Stimulated activated CD4-positive, alpha-beta T cell treated with anti-CD3 and anti-CD28 coated beads, Interleukin-12 subunit alpha, Interleukin-12 subunit beta, amount 100 ng/mL, for 48 hours (primary cell): ENCODE results near the gene NR6A1.
"Not testable (repeated sequence)": the region's sequence is repeated elsewhere in the genome, so short reads cannot be mapped to it uniquely, and the experiment has no call there.

Source experiments
- DNase-seq, 3 donors: peaks; one replicate each; pipeline ENCODE4 v3.0.0-alpha.2; 2020; ENCODE audit warnings: low read depth in 2 of 3, low spot score in 1 of 3

NR6A1 gene

GRCh38 chr9:124761710-124762109 lies 9.4 kb downstream of the NR6A1 start:
- DNase-seq, result no peak

GRCh38 chr9:124761196-124761595 lies 9.9 kb downstream of the NR6A1 start:
- DNase-seq, result no peak

- no peak for DNase-seq
These were observed 10.4 kb downstream of the NR6A1 start for GRCh38 chr9:124760719-124761118.

- no peak for DNase-seq
These were observed 11.8 kb downstream of the NR6A1 start for GRCh38 chr9:124759327-124759726.

GRCh38 chr9:124758691-124759090 lies 12.4 kb downstream of the NR6A1 start:
- DNase-seq, result no peak

GRCh38 chr9:124758061-124758460 lies 13.1 kb downstream of the NR6A1 start:
- DNase-seq, result no peak

GRCh38 chr9:124757616-124758015 lies 13.5 kb downstream of the NR6A1 start:
- no peak for DNase-seq

GRCh38 chr9:124756011-124756410 lies 15.1 kb downstream of the NR6A1 start:
- DNase-seq, result no peak

- DNase-seq, result no peak
These were observed 16.1 kb downstream of the NR6A1 start for GRCh38 chr9:124755061-124755460.

- no peak for DNase-seq
These were observed 16.8 kb downstream of the NR6A1 start for GRCh38 chr9:124754289-124754688.

- no peak for DNase-seq
These were observed 18.1 kb downstream of the NR6A1 start for GRCh38 chr9:124752967-124753366.

- no peak for DNase-seq
These were observed 21.3 kb downstream of the NR6A1 start for GRCh38 chr9:124749781-124750180.

- DNase-seq, result no peak
These were observed 21.8 kb downstream of the NR6A1 start for GRCh38 chr9:124749284-124749683.

- DNase-seq, result no peak
These were observed 24.0 kb downstream of the NR6A1 start for GRCh38 chr9:124747065-124747464.

- no peak for DNase-seq
These were observed 27.3 kb downstream of the NR6A1 start for GRCh38 chr9:124743686-124744348.

- DNase-seq, result no peak
These were observed 28.2 kb downstream of the NR6A1 start for GRCh38 chr9:124742940-124743339.

- no peak for DNase-seq
These were observed 29.4 kb downstream of the NR6A1 start for GRCh38 chr9:124741662-124742061.

GRCh38 chr9:124741149-124741548 lies 30.0 kb downstream of the NR6A1 start:
- no peak for DNase-seq

- DNase-seq, result no peak
These were observed 31.8 kb downstream of the NR6A1 start for GRCh38 chr9:124739360-124739759.

- DNase-seq, result not testable (repeated sequence)
These were observed 33.0 kb downstream of the NR6A1 start for GRCh38 chr9:124738075-124738474.

- DNase-seq, result no peak
These were observed 36.0 kb downstream of the NR6A1 start for GRCh38 chr9:124735121-124735520.

GRCh38 chr9:124734741-124735083 lies 36.4 kb downstream of the NR6A1 start:
- not testable (repeated sequence) for DNase-seq

- no peak for DNase-seq
These were observed 37.0 kb downstream of the NR6A1 start for GRCh38 chr9:124733964-124734740.
